Caki2 (cell line): ENCODE results near the gene HTT-AS. TPM values are rescaled to one million over a fixed set of nuclear protein-coding genes. Genes with fewer than 3 reads are reported as not detected.
A peak's percentile ranks its signal among the peaks of the same experiment; 100 is the strongest.

Experiments used
- DNase-seq: peaks from one replicate; pipeline ENCODE4 v3.0.0-alpha.2; 2015; ENCODE audit warnings: low read depth
- in situ Hi-C: cut with HindIII; loops from 2 replicates; pipeline ENCODE4 v1.10.0; 2016; ENCODE audit warnings: low sequenced_read_pairs, low pct_unique_long_range_greater_than_20kb, mixed read lengths
- total RNA-seq: library from RNA; depleted of rRNA; stranded (reverse); fragments of >200 nt; shearing (Covaris generic); gene quantifications from 2 replicates; pipeline ENCODE4 v1.2.3, GENCODE V29; 2014; ENCODE audit warnings: low replicate concordance; rRNA removed

The HTT-AS gene
- not detected in 2 replicates for total RNA-seq

GRCh38 chr4:3074078-3074845 lies at the start of gene HTT-AS, which contains the start of gene HTT:
Gene HTT-AS, minus strand, starts transcription at chr4:3074538.
Gene HTT, plus strand, starts transcription at chr4:3074681. Its CDS starts 145 bp downstream, at chr4:3074826.
- DNase-seq, result peak; percentile 97
- in situ Hi-C loops, result no loop called here

- in situ Hi-C loops, result no loop called here
- DNase-seq, result no peak
These were observed 48.9 kb upstream of the HTT-AS start for GRCh38 chr4:3123181-3123671.

GRCh38 chr4:3122081-3122563 lies 47.8 kb upstream of the HTT-AS start:
- DNase-seq, result no peak
- in situ Hi-C loops, result no loop called here

GRCh38 chr4:3121596-3121995 lies 47.3 kb upstream of the HTT-AS start:
- DNase-seq, result no peak
- in situ Hi-C loops, result no loop called here

- no peak for DNase-seq
- in situ Hi-C loops, result no loop called here
These were observed 46.8 kb upstream of the HTT-AS start for GRCh38 chr4:3121110-3121509.

- DNase-seq, result no peak
These were observed 45.1 kb upstream of the HTT-AS start for GRCh38 chr4:3119464-3119863.

GRCh38 chr4:3118312-3118711 lies 44.0 kb upstream of the HTT-AS start:
- no peak for DNase-seq
- in situ Hi-C loops, result no loop called here

More at GRCh38 chr4:3119464-3119863, 45.1 kb upstream of the HTT-AS start:
- in situ Hi-C loops, result no loop called here

- no peak for DNase-seq
- in situ Hi-C loops, result no loop called here
These were observed 42.6 kb upstream of the HTT-AS start for GRCh38 chr4:3116955-3117354.

GRCh38 chr4:3115637-3116270 lies 41.4 kb upstream of the HTT-AS start:
- DNase-seq, result no peak
- in situ Hi-C loops, result no loop called here

GRCh38 chr4:3114377-3114776 lies 40.0 kb upstream of the HTT-AS start:
- in situ Hi-C loops, result no loop called here

GRCh38 chr4:3112609-3113469 lies 38.5 kb upstream of the HTT-AS start:
- in situ Hi-C loops, result no loop called here
- DNase-seq, result no peak

More at GRCh38 chr4:3114377-3114776, 40.0 kb upstream of the HTT-AS start:
- no peak for DNase-seq

GRCh38 chr4:3112201-3112600 lies 37.9 kb upstream of the HTT-AS start:
- no peak for DNase-seq
- in situ Hi-C loops, result no loop called here

- DNase-seq, result no peak
- in situ Hi-C loops, result no loop called here
These were observed 37.1 kb upstream of the HTT-AS start for GRCh38 chr4:3111461-3111860.

GRCh38 chr4:3108211-3108610 lies 33.9 kb upstream of the HTT-AS start:
- no peak for DNase-seq
- in situ Hi-C loops, result no loop called here

- no peak for DNase-seq
- in situ Hi-C loops, result no loop called here
These were observed 33.4 kb upstream of the HTT-AS start for GRCh38 chr4:3107691-3108121.

- DNase-seq, result no peak
- in situ Hi-C loops, result no loop called here
These were observed 32.9 kb upstream of the HTT-AS start for GRCh38 chr4:3107271-3107670.

- in situ Hi-C loops, result no loop called here
- peak; percentile 88 for DNase-seq
These were observed 32.2 kb upstream of the HTT-AS start for GRCh38 chr4:3106339-3107186.

GRCh38 chr4:3098346-3098745 lies 24.0 kb upstream of the HTT-AS start:
- DNase-seq, result no peak
- in situ Hi-C loops, result no loop called here
